B cell (primary cell): ENCODE data around the gene PREX1.
"Not testable (repeated sequence)": the region's sequence is repeated elsewhere in the genome, so short reads cannot be mapped to it uniquely, and the experiment has no call there.

Experiments used
- EZH2 ChIP-seq: IDR thresholded peaks from 2 replicates; pipeline ENCODE4 v1.6.1; 2012; ENCODE audit warnings: borderline replicate concordance, low read depth, mild to moderate bottlenecking, moderate library complexity, low read length; ENCODE audit not compliant: insufficient read depth, poor library complexity, severe bottlenecking
- TF ChIP-seq, protein P1 (sequence below): fragments of 200-600 bp; IDR thresholded peaks from one replicate; pipeline ENCODE4 v1.8.0; 2022; ENCODE audit warnings: antibody characterized with exemption, mild to moderate bottlenecking

DNA sequence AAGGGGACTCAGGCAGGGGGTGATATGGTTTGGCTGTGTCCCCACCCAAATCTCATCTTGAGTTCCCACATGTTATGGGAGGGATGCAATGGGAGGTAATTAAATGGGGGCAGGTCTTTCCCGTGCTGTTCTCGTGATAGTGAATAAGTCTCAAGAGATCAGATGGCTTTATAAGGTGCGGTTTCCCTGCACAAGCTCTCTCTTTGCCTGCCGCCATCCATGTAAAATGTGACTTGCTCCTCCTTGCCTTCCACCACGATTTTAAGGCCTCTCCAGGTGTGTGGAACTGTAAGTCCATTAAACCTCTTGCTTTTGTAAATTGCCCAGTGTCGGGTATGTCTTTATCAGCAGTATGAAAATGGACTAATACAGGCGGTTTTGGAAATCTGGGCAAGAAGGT lies 52.3 kb downstream of the PREX1 start:
- TF ChIP-seq, protein P1, sequence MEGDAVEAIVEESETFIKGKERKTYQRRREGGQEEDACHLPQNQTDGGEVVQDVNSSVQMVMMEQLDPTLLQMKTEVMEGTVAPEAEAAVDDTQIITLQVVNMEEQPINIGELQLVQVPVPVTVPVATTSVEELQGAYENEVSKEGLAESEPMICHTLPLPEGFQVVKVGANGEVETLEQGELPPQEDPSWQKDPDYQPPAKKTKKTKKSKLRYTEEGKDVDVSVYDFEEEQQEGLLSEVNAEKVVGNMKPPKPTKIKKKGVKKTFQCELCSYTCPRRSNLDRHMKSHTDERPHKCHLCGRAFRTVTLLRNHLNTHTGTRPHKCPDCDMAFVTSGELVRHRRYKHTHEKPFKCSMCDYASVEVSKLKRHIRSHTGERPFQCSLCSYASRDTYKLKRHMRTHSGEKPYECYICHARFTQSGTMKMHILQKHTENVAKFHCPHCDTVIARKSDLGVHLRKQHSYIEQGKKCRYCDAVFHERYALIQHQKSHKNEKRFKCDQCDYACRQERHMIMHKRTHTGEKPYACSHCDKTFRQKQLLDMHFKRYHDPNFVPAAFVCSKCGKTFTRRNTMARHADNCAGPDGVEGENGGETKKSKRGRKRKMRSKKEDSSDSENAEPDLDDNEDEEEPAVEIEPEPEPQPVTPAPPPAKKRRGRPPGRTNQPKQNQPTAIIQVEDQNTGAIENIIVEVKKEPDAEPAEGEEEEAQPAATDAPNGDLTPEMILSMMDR = not testable (repeated sequence)
- not testable (repeated sequence) for TF ChIP-seq EZH2
